Upper lobe of left lung (tissue), 6 donors: ENCODE data around the gene SEC14L2. TPM values are rescaled to one million over a fixed set of nuclear protein-coding genes. Genes with fewer than 3 reads are reported as not detected.

Source experiments
- ATAC-seq, 2 donors: fragments of 200-7000 bp; cut with Tn5 transposase; one replicate each; pipeline ENCODE4 v1.9.1; 2022; ENCODE audit warnings: mild to moderate bottlenecking in 2 of 2, moderate library complexity in 2 of 2; ENCODE audit not compliant: low FRiP score in 2 of 2
- DNase-seq, 2 donors: peaks; one replicate each; pipeline ENCODE4 v3.0.0-alpha.2; 2019 to 2020
- H3K27ac ChIP-seq, 4 donors: fragments of 200-600 bp; sonication (generic); one replicate each; pipeline ENCODE4 v1.5.1; 2016 to 2019
- H3K27me3 ChIP-seq, 4 donors: fragments of 200-600 bp; sonication (generic); one replicate each; pipeline ENCODE4 v1.5.1; 2017 to 2019
- H3K36me3 ChIP-seq, 4 donors: fragments of 200-600 bp; sonication (generic); one replicate each; pipeline ENCODE4 v1.5.1; 2016 to 2019
- H3K4me1 ChIP-seq, 4 donors: fragments of 200-600 bp; sonication (generic); one replicate each; pipeline ENCODE4 v1.5.1; 2018 to 2019
- H3K4me3 ChIP-seq, 4 donors: fragments of 200-600 bp; sonication (generic); one replicate each; pipeline ENCODE4 v1.5.1; 2017 to 2019; ENCODE audit warnings: mild to moderate bottlenecking in 2 of 4, moderate library complexity in 1 of 4
- H3K9me3 ChIP-seq, 4 donors: fragments of 200-600 bp; sonication (generic); one replicate each; pipeline ENCODE4 v1.5.1; 2018 to 2019
- EP300 ChIP-seq, 4 donors: sonication (generic); formaldehyde crosslinking; IDR thresholded peaks; one replicate each; pipeline ENCODE4 v1.5.1; 2017; ENCODE audit warnings: antibody characterized with exemption in 4 of 4, control low read depth in 2 of 4
- POLR2A ChIP-seq, 4 donors: fragments of 450-650 bp; IDR thresholded peaks; one replicate each; pipeline ENCODE4 v1.5.1; 2016 to 2017; ENCODE audit warnings: antibody characterized with exemption in 4 of 4, mild to moderate bottlenecking in 2 of 4
- POLR2AphosphoS5 ChIP-seq, 2 donors: sonication (generic); formaldehyde crosslinking; IDR thresholded peaks; one replicate each; pipeline ENCODE4 v1.5.1; 2017; ENCODE audit warnings: antibody characterized with exemption in 2 of 2
- WGBS, 2 donors: methylation state at CpG; one replicate each; pipeline ENCODE4 v1.1.5; 2017 to 2018; 5-methylcytosine and 5-hydroxymethylcytosine counted together
- total RNA-seq, 6 donors: library from RNA; depleted of rRNA in 4 of 6; stranded (reverse); fragments of >200 nt in 4 of 6; gene quantifications; one replicate each; pipeline versions ENCODE4 v1.1.0 to v1.2.1, GENCODE V29; 2016 to 2021
- TF ChIP-seq, protein P1 (sequence below), 6 experiments: fragments of 450-650 bp in 4 of 6; fragments of 200-600 bp in 2 of 6; sonication (generic) in 2 of 6; IDR thresholded peaks; one replicate each; pipeline ENCODE4 v1.5.1; 2016 to 2019; ENCODE audit warnings: antibody characterized with exemption in 6 of 6
- donor health status: DM: no; HTN: no; CAD: no; lungs with moderate emphysema.
- donor health status: DM: no; HTN: yes; CAD: no; lungs with severe emphysema.

The SEC14L2 gene
- total RNA-seq, 6 donors from 2014 or later: 5.6 to 12.6 (median 8.4) TPM

DNA sequence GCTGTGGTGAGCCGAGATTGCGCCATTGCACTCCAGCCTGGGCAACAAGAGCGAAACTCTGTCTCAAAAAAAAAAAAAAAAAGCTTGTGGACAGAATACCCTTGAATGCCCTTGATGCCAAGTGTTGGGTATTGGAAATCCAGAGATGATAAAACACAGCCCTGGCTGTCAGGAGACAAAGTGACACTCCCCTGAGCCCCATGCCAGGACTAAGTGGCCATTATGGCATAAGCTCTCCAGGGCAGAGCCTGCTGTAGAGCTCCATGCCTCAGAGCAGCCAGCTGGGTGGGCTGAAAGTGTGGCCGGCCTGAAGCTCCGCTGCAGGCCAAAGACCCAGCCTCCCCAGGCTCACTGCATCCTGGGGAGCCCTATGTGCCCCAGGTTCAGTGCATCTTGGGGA is 14.5 kb upstream of the SEC14L2 start:
- Histone ChIP-seq H3K4me3 (no peak overlapping the region), H3K4me1 (peaks cover 7 to 13% (median 10%) of the 10 kb centered on the region in 4 donors), H3K36me3 (peaks cover 0 to 41% (median 25%) of the 10 kb centered on the region in 4 donors), H3K27me3 (no peaks in the 10 kb centered on the region), H3K9me3 (no peaks in the 10 kb centered on the region), H3K27ac (no peak overlapping the region)
- WGBS, 2 donors: 92 to 98% methylated on average over 5 of the region's 5 CpGs
- TF ChIP-seq EP300 (IDR thresholded peaks at IDR 0.05) (no peak), POLR2A (IDR thresholded peaks at IDR 0.05) (no peak), POLR2AphosphoS5 (IDR thresholded peaks at IDR 0.05) (no peak)
- TF ChIP-seq, protein P1, sequence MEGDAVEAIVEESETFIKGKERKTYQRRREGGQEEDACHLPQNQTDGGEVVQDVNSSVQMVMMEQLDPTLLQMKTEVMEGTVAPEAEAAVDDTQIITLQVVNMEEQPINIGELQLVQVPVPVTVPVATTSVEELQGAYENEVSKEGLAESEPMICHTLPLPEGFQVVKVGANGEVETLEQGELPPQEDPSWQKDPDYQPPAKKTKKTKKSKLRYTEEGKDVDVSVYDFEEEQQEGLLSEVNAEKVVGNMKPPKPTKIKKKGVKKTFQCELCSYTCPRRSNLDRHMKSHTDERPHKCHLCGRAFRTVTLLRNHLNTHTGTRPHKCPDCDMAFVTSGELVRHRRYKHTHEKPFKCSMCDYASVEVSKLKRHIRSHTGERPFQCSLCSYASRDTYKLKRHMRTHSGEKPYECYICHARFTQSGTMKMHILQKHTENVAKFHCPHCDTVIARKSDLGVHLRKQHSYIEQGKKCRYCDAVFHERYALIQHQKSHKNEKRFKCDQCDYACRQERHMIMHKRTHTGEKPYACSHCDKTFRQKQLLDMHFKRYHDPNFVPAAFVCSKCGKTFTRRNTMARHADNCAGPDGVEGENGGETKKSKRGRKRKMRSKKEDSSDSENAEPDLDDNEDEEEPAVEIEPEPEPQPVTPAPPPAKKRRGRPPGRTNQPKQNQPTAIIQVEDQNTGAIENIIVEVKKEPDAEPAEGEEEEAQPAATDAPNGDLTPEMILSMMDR (IDR thresholded peaks at IDR 0.05): no peak
- no peak for DNase-seq
- ATAC-seq: no peak

DNA sequence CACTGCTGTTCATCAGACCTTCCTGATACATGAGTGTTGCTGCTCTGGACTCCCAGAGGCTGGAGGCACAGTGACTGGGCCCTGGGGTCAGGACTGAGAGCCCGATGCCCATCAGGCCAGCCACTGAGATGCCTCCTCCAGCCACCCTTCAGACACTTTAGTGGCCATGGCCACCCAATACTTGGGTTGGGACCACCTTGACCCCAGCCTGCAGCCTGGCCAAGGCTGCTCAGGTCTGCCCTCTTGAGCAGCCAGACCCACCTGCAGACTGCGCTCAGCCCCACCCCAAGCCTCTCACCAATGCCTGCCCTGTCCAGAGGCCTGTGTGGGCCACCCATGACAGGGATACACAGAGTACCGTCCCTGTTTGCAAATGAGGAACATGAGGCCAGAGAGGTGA is 13.8 kb upstream of the SEC14L2 start:
- H3K27me3 ChIP-seq: no peaks in the 10 kb centered on the region
- peaks cover 0 to 36% (median 20%) of the 10 kb centered on the region in 4 donors for H3K36me3 ChIP-seq
- WGBS, 2 donors: 91 to 100% methylated on average over 1 to 3 of the region's 3 CpGs
- DNase-seq (no peak), ATAC-seq (no peak)
- H3K27ac ChIP-seq: no peak overlapping the region
- peaks cover 10 to 17% (median 14%) of the 10 kb centered on the region in 4 donors for H3K4me1 ChIP-seq
- H3K9me3 ChIP-seq: no peaks in the 10 kb centered on the region
- H3K4me3 ChIP-seq: no peak overlapping the region
- TF ChIP-seq, protein P1 (IDR thresholded peaks at IDR 0.05): no peak
- TF ChIP-seq EP300 (IDR thresholded peaks at IDR 0.05) (no peak), POLR2AphosphoS5 (IDR thresholded peaks at IDR 0.05) (no peak), POLR2A (IDR thresholded peaks at IDR 0.05) (no peak)

DNA sequence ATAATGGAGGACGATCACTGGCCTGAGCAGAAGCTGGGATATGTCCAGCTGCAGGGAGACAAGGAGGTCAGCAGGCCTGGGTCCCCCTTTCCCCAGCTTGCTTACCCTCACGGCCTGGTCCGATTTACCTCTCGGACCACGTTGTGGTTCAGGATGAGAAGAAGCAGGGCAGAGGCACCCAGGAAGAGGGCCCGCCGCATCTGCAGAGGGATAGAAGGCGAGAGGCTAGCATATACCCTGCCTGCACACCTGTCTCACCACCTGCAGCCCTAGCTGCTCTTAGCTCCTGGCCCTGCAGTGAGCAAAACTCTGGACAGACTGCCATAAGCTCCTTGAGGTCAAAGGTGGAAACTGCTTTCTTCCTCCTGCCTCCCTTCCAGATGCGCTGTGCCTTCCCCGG is 10.9 kb upstream of the SEC14L2 start:
- WGBS, 2 donors: 94 to 95% methylated on average over 8 to 10 of the region's 10 CpGs
- Histone ChIP-seq H3K36me3 (peaks cover 0 to 26% (median 14%) of the 10 kb centered on the region in 4 donors), H3K27ac (peak overlapping the region in 1 of 4 donors; percentile 88), H3K27me3 (no peaks in the 10 kb centered on the region), H3K9me3 (no peaks in the 10 kb centered on the region), H3K4me1 (peaks cover 10 to 17% (median 14%) of the 10 kb centered on the region in 4 donors), H3K4me3 (peak overlapping the region in 1 of 4 donors; percentile 73)
- no peak for ATAC-seq
- TF ChIP-seq EP300 (IDR thresholded peaks at IDR 0.05) (no peak), POLR2AphosphoS5 (IDR thresholded peaks at IDR 0.05) (no peak), POLR2A (IDR thresholded peaks at IDR 0.05) (no peak)
- TF ChIP-seq, protein P1 (IDR thresholded peaks at IDR 0.05): no peak
- DNase-seq: no peak

DNA sequence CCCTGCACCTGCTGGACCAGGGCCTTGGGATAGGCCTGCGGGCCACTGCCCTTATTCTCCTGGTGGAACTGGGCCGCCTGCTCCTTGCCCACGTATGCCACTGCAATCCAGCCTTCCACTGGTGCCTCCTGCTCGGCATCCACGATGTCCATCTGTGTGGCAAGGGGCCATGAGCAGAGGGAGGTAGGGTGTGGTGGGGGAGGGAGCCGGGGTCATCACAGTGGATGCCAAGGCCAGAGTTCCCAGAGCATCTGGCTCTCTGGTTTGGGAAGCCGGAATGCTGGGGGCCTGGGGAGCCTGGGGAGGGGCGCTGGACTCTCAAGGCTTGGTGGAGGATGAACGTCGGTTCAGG is 10.2 kb upstream of the SEC14L2 start:
- TF ChIP-seq, protein P1 (IDR thresholded peaks at IDR 0.05): no peak
- TF ChIP-seq EP300 (IDR thresholded peaks at IDR 0.05): no peak
- TF ChIP-seq POLR2A (IDR thresholded peaks at IDR 0.05): no peak
- TF ChIP-seq POLR2AphosphoS5 (IDR thresholded peaks at IDR 0.05): no peak
- DNase-seq: no peak
- H3K4me3 ChIP-seq: peak overlapping the region; percentile 27 to 73 (median 64)

More for the DNA sequence above, 10.2 kb upstream of the SEC14L2 start:
- Histone ChIP-seq H3K27me3 (no peaks in the 10 kb centered on the region), H3K36me3 (peaks cover 0 to 23% (median 8%) of the 10 kb centered on the region in 4 donors), H3K4me1 (peaks cover 10 to 17% (median 17%) of the 10 kb centered on the region in 4 donors), H3K27ac (peak overlapping the region; percentile 60 to 88 (median 71)), H3K9me3 (no peaks in the 10 kb centered on the region)
- no peak for ATAC-seq
- WGBS, 2 donors: 13 to 17% methylated on average over 5 to 7 of the region's 10 CpGs
